K562 (cell line): Measurements from ENCODE around the gene UBA7. TPM values are rescaled to one million over a fixed set of nuclear protein-coding genes. Genes with fewer than 3 reads are reported as not detected.
A peak's percentile ranks its signal among the peaks of the same experiment; 100 is the strongest.

ENCODE experiments used
- ASH1L ChIP-seq: fragments of 450-650 bp; IDR thresholded peaks from 2 replicates; pipeline ENCODE4 v1.6.1; 2018; ENCODE audit warnings: borderline replicate concordance, mild to moderate bottlenecking, low read depth; ENCODE audit not compliant: partially characterized antibody
- BRCA1 ChIP-seq, 2 experiments: fragments of 450-650 bp in 1 of 2; sonication (generic) in 1 of 2; formaldehyde crosslinking in 1 of 2; IDR thresholded peaks; 2 replicates each; pipeline versions ENCODE4 v1.5.0 to v1.6.1; 2017 to 2020; ENCODE audit warnings: mild to moderate bottlenecking in 1 of 2, missing genetic modification reagents in 1 of 2
- CREB3 ChIP-seq: fragments of 450-650 bp; conservative IDR thresholded peaks from 2 replicates; pipeline ENCODE4 v1.6.1; 2016; ENCODE audit warnings: missing genetic modification characterization, low read depth, mild to moderate bottlenecking, missing compliant biosample characterization, moderate library complexity
- CUX1 ChIP-seq: fragments of 200-800 bp; sonication (Bioruptor generic); IDR thresholded peaks from 2 replicates; pipeline ENCODE4 v1.6.1; 2016; ENCODE audit warnings: missing genetic modification characterization, missing compliant biosample characterization
- E2F6 ChIP-seq, 2 experiments: IDR thresholded peaks; 2 replicates each; pipeline ENCODE4 v1.6.1; 2011; ENCODE audit warnings: borderline replicate concordance in 1 of 2, control low read depth in 1 of 2, low read depth in 1 of 2, low read length in 1 of 2, mild to moderate bottlenecking in 1 of 2, mixed read lengths in 1 of 2, moderate library complexity in 1 of 2; ENCODE audit not compliant: insufficient read depth in 1 of 2, insufficient read length in 1 of 2, poor library complexity in 1 of 2, severe bottlenecking in 1 of 2; ENCODE audit errors: extremely low read depth in 1 of 2
- HOMEZ ChIP-seq: fragments of 250-450 bp; sonication (Bioruptor Pico); IDR thresholded peaks from 2 replicates; pipeline ENCODE4 v1.4.0; 2020; ENCODE audit warnings: mild to moderate bottlenecking, moderate library complexity
- MYBL2 ChIP-seq, 2 experiments: fragments of 450-650 bp in 1 of 2; sonication (generic) in 1 of 2; formaldehyde crosslinking in 1 of 2; IDR thresholded peaks; 2 replicates each; pipeline versions ENCODE4 v1.6.1 to v1.8.1; 2017 to 2022; ENCODE audit warnings: borderline replicate concordance in 1 of 2, inconsistent platforms in 1 of 2, low read depth in 1 of 2, mild to moderate bottlenecking in 1 of 2, missing genetic modification reagents in 1 of 2, moderate library complexity in 1 of 2
- SLC30A9 ChIP-seq: fragments of 250-450 bp; sonication (Bioruptor Pico); IDR thresholded peaks from 2 replicates; pipeline ENCODE4 v1.8.0; 2022; ENCODE audit warnings: mild to moderate bottlenecking, moderate library complexity
- ZNF274 ChIP-seq: IDR thresholded peaks from 2 replicates; pipeline ENCODE4 v1.6.1; 2011; ENCODE audit warnings: low read depth, mild to moderate bottlenecking, low read length, moderate library complexity, borderline replicate concordance
- ZZZ3 ChIP-seq: fragments of 450-650 bp; IDR thresholded peaks from 2 replicates; pipeline ENCODE4 v1.6.1; 2016; ENCODE audit warnings: antibody characterized with exemption, mild to moderate bottlenecking, moderate library complexity
- polyA plus RNA-seq, 8 experiments: library from polyadenylated mRNA; depleted of rRNA in 4 of 8; stranded (reverse) in 5 of 8; unstranded in 3 of 8; fragments of >200 nt; fragmentation: Nextera tagmentation in 2 of 8; fragmentation: Illumina TruSeq in 1 of 8; extraction: Ambion mirVana in 2 of 8; extraction: Trizol in 1 of 8; gene quantifications; 2 replicates each; pipeline versions ENCODE4 v1.2.1 to v1.2.3, GENCODE V29; 2011 to 2014; ENCODE audit warnings: inconsistent platforms in 1 of 8, missing spikeins in 1 of 8
- total RNA-seq, 7 experiments: library from RNA; depleted of rRNA in 6 of 7; stranded (reverse); fragments of >200 nt in 6 of 7; fragmentation: Illumina TruSeq in 2 of 7; extraction: Trizol in 2 of 7; gene quantifications; 2 replicates each; pipeline versions ENCODE4 v1.2.1 to v1.2.3, GENCODE V29; 2011 to 2021; ENCODE audit warnings: low replicate concordance in 1 of 7

UBA7 gene
- total and polyA plus RNA-seq, 9 of the 15 experiments (the other 6 are each of a cell fraction or from before 2014, with no cell fraction given): 0.17 to 3.3 (median 2.0) TPM

- TF ChIP-seq HOMEZ (CRISPR knock-in tag) (no peak), SLC30A9 (CRISPR knock-in tag) (no peak), MYBL2 (IDR thresholded peaks at IDR 0.05; ENCODE audit: low read depth) (no peak), MYBL2 (CRISPR knock-in tag; IDR thresholded peaks at IDR 0.05; ENCODE audit: borderline replicate concordance) (no peak), ZNF274 (no peak), ZZZ3 (no peak), CREB3 (tag) (0 out of 2 replicates have a peak, but pooled peaks have one; percentile 28), CUX1 (CRISPR knock-in tag) (no peak), BRCA1 (IDR thresholded peaks at IDR 0.05) (no peak), BRCA1 (CRISPR knock-in tag; IDR thresholded peaks at IDR 0.05) (0 out of 2 replicates have a peak, but pooled peaks have one; percentile 24), E2F6 (IDR thresholded peaks at IDR 0.05; ENCODE audit: borderline replicate concordance in 1 of 2, extremely low read depth in 1 of 2, insufficient read depth in 1 of 2, insufficient read length in 1 of 2, low read depth in 1 of 2, low read length in 1 of 2, poor library complexity in 1 of 2, severe bottlenecking in 1 of 2) (peak in 1 of 2 experiments; percentile 35), ASH1L (no peak)
These were observed 28.0 kb downstream of the UBA7 start (continued) for GRCh38 chr3:49785565-49786356.
